K562 (cell line): ENCODE results near the gene SF3B4. TPM values are rescaled to one million over a fixed set of nuclear protein-coding genes. Genes with fewer than 3 reads are reported as not detected.

Experiments
- ATAC-seq: fragments of 200-7000 bp; cut with Tn5 transposase; 3 replicates; pipeline ENCODE4 v1.9.1; 2020; ENCODE audit warnings: moderate library complexity
- BruUV-seq: library from RNA; stranded (reverse); fragments of 400-500 nt; replicated peaks from 2 replicates; lab custom pipeline; 2021; lab: Mats Ljungman, UMichigan
- CTCF ChIA-PET: fragments of 300-600 bp; formaldehyde crosslinking; extraction: SDS; loops from one replicate; lab custom pipeline; 2021; ENCODE audit warnings: low intra/inter-chr PET ratio; lab: Yijun Ruan, JAX
- POLR2A ChIA-PET: fragments of 300-600, 350-650 bp; sonication (Branson Sonifier 250); formaldehyde crosslinking; extraction: SDS; loops from one replicate; lab custom pipeline; 2021; ENCODE audit warnings: antibody characterized with exemption, inconsistent platforms; lab: Yijun Ruan, JAX
- DNase-seq, 4 experiments: peaks; one replicate each; pipeline versions ENCODE4 v3.0.0 to v3.0.0-alpha.2; 2011 to 2018; ENCODE audit warnings: low spot score in 3 of 4, mixed read lengths in 3 of 4; ENCODE audit errors: extremely low read depth in 1 of 4
- FAIRE-seq: peaks from 2 replicates; lab custom pipeline; 2011; peaks lifted over from hg19 to GRCh38; lab: Jason Lieb, UNC
- H2AFZ ChIP-seq: 2 replicates; pipeline ENCODE4 v1.6.0; 2011; ENCODE audit warnings: low read depth, low read length, control low read depth, inconsistent platforms
- H3K27ac ChIP-seq: fragments of 200-600 bp; 3 replicates; pipeline ENCODE4 v1.8.0; 2011; ENCODE audit warnings: low read depth, mild to moderate bottlenecking, control low read depth, inconsistent platforms, low read length, moderate library complexity, mixed read lengths; ENCODE audit errors: extremely low read depth
- H3K27me3 ChIP-seq, 2 experiments: fragments of 300-600 bp in 1 of 2; 2 replicates in 1 of 2; 3 replicates in 1 of 2; pipeline versions ENCODE4 v1.6.0 to v1.8.0; 2011; ENCODE audit warnings: inconsistent platforms in 2 of 2, low read length in 2 of 2, mild to moderate bottlenecking in 1 of 2, mixed read lengths in 1 of 2, moderate library complexity in 1 of 2; ENCODE audit not compliant: control insufficient read depth in 2 of 2, insufficient read depth in 2 of 2
- H3K36me3 ChIP-seq: fragments of 300-600 bp; 3 replicates; pipeline ENCODE4 v1.8.0; 2011; ENCODE audit warnings: mild to moderate bottlenecking, low read length, inconsistent platforms; ENCODE audit not compliant: control insufficient read depth, insufficient read depth
- H3K4me1 ChIP-seq, 2 experiments: fragments of 200-600 bp in 1 of 2; replicated peaks in 1 of 2; 2 replicates in 1 of 2; 3 replicates in 1 of 2; pipeline versions ENCODE4 v1.5.1 to v1.8.0; 2011; ENCODE audit warnings: inconsistent platforms in 2 of 2, low read length in 2 of 2, mild to moderate bottlenecking in 1 of 2, mixed read lengths in 1 of 2, moderate library complexity in 1 of 2; ENCODE audit not compliant: control insufficient read depth in 2 of 2, insufficient read depth in 2 of 2
- H3K4me2 ChIP-seq: 2 replicates; pipeline ENCODE4 v1.6.1; 2011; ENCODE audit warnings: low read length, control low read depth, inconsistent platforms, mixed read lengths; ENCODE audit not compliant: insufficient read depth
- H3K4me3 ChIP-seq: fragments of 200-600 bp; sonication (generic), shearing (Covaris generic); 2 replicates; pipeline ENCODE4 v1.5.1; 2016; ENCODE audit warnings: control low read depth, inconsistent platforms
- H3K79me2 ChIP-seq: fragments of 200-600 bp; 3 replicates; pipeline ENCODE4 v1.8.0; 2011; ENCODE audit warnings: low read length, inconsistent platforms; ENCODE audit not compliant: control insufficient read depth, insufficient read depth
- H3K9ac ChIP-seq, 2 experiments: 2 replicates each; pipeline versions ENCODE4 v1.6.0 to v1.6.1; 2011; ENCODE audit warnings: low read depth in 2 of 2, low read length in 2 of 2, control low read depth in 1 of 2, inconsistent platforms in 1 of 2, mild to moderate bottlenecking in 1 of 2, mixed read lengths in 1 of 2; ENCODE audit not compliant: insufficient read depth in 1 of 2
- H3K9me1 ChIP-seq: one replicate; pipeline ENCODE4 v1.6.0; 2011; ENCODE audit warnings: inconsistent platforms, mild to moderate bottlenecking, low read length, moderate library complexity; ENCODE audit not compliant: control insufficient read depth, insufficient read depth
- H3K9me3 ChIP-seq: replicated peaks from 2 replicates; pipeline ENCODE4 v1.5.1; 2011; ENCODE audit warnings: low read depth, low read length, inconsistent platforms; ENCODE audit not compliant: control insufficient read depth, insufficient read depth
- H4K20me1 ChIP-seq: replicated peaks from 2 replicates; pipeline ENCODE4 v1.6.1; 2011; ENCODE audit warnings: low read length, inconsistent platforms, mixed read lengths; ENCODE audit not compliant: control insufficient read depth, insufficient read depth
- MCM5 ChIP-seq: fragments of 450-650 bp; IDR thresholded peaks from 2 replicates; pipeline ENCODE4 v1.6.1; 2016; ENCODE audit warnings: low read depth
- MLLT1 ChIP-seq, 2 experiments: fragments of 450-650 bp; IDR thresholded peaks; 2 replicates each; pipeline ENCODE4 v1.6.1; 2016
- ZNF263 ChIP-seq: sonication (generic); formaldehyde crosslinking; IDR thresholded peaks from 2 replicates; pipeline ENCODE4 v1.8.0; 2022; ENCODE audit warnings: mild to moderate bottlenecking, missing genetic modification reagents, borderline replicate concordance
- ZNF398 ChIP-seq: fragments of 250-450 bp; sonication (Bioruptor Pico); IDR thresholded peaks from 2 replicates; pipeline ENCODE4 v1.8.0; 2021; ENCODE audit warnings: moderate library complexity, mild to moderate bottlenecking, inconsistent platforms
- WGBS: fragments of 100-300 bp; shearing (Covaris generic); methylation state at CpG from one replicate; pipeline ENCODE4 v1.1.6; 2016; ENCODE audit warnings: low coverage, mixed read lengths; ENCODE audit not compliant: insufficient coverage; ENCODE audit errors: missing lambda C conversion rate; 5-methylcytosine and 5-hydroxymethylcytosine counted together
- in situ Hi-C: fragments of 300-500 bp; cut with MboI; formaldehyde crosslinking; loops from 4 replicates; pipeline ENCODE4 v1.15.0; 2018; ENCODE audit warnings: inconsistent platforms, mixed read lengths
- intact Hi-C: fragments of 100-400 bp; cut with micrococcal nuclease; formaldehyde crosslinking; loops from 2 replicates; pipeline ENCODE4 v1.14.2; 2022
- polyA plus RNA-seq, 8 experiments: library from polyadenylated mRNA; depleted of rRNA in 4 of 8; stranded (reverse) in 5 of 8; unstranded in 3 of 8; fragments of >200 nt; fragmentation: Nextera tagmentation in 2 of 8; fragmentation: Illumina TruSeq in 1 of 8; extraction: Ambion mirVana in 2 of 8; extraction: Trizol in 1 of 8; gene quantifications; 2 replicates each; pipeline versions ENCODE4 v1.2.1 to v1.2.3, GENCODE V29; 2011 to 2014; ENCODE audit warnings: inconsistent platforms in 1 of 8, missing spikeins in 1 of 8
- total RNA-seq, 7 experiments: library from RNA; depleted of rRNA in 6 of 7; stranded (reverse); fragments of >200 nt in 6 of 7; fragmentation: Illumina TruSeq in 2 of 7; extraction: Trizol in 2 of 7; gene quantifications; 2 replicates each; pipeline versions ENCODE4 v1.2.1 to v1.2.3, GENCODE V29; 2011 to 2021; ENCODE audit warnings: low replicate concordance in 1 of 7

The SF3B4 gene
- total and polyA plus RNA-seq, 9 of the 15 experiments (the other 6 are each of a cell fraction or from before 2014, with no cell fraction given) = 3.0 to 88.0 (median 26.1) TPM

GRCh38 chr1:149966405-149966804, 38.8 kb upstream of the SF3B4 start:
- Histone ChIP-seq H3K27ac (no peak overlapping the region), H3K4me1 (no peaks in the 10 kb centered on the region), H3K4me2 (no peak overlapping the region), H3K36me3 (peaks cover 79% of the 10 kb centered on the region), H3K4me3 (no peak overlapping the region), H3K9me1 (no peaks in the 10 kb centered on the region), H4K20me1 (no peaks in the 10 kb centered on the region), H3K79me2 (no peaks in the 10 kb centered on the region; the same call in 2 of the 3 replicates), H3K27me3 (no peaks in the 10 kb centered on the region), H3K9me3 (no peaks in the 10 kb centered on the region), H3K9ac (no peak overlapping the region), H2AFZ (no peak overlapping the region)
- FAIRE-seq = no peak
- ATAC-seq = no peak
- ChIA-PET POLR2A (interaction anchor here (0.9 to 1.3 kb wide), 2 partner anchors 21 to 42 kb away, joined by 3 read pairs; no protein-coding TSS in a partner anchor), CTCF (no interaction called here)
- in situ Hi-C loops = loop anchor here (5.0 kb wide), 1 partner anchor 81 kb away; no protein-coding TSS in a partner anchor
- no TSS peak for BruUV-seq
- WGBS = 88% methylated on average over 1 of the region's 1 CpG
- no peak for DNase-seq
- intact Hi-C loops = no loop called here
- TF ChIP-seq ZNF263 (CRISPR knock-in tag) = no peak
- TF ChIP-seq MCM5 = no peak
- no peak for TF ChIP-seq MLLT1 (IDR thresholded peaks at IDR 0.05)
- no peak for TF ChIP-seq ZNF398 (CRISPR knock-in tag)
